Stimulated activated CD4-positive, alpha-beta T cell treated with anti-CD3 and anti-CD28 coated beads, Interleukin-4, amount 100 ng/mL, for 1 hour (primary cell): ENCODE results near the gene CEP44.
"Not testable (repeated sequence)": the region's sequence is repeated elsewhere in the genome, so short reads cannot be mapped to it uniquely, and the experiment has no call there.

Source experiments
- DNase-seq: peaks from one replicate; pipeline ENCODE4 v3.0.0-alpha.2; 2020

Gene CEP44

GRCh38 chr4:174283507-174284471, at the start of gene CEP44, which contains the start of gene FBXO8:
Gene CEP44, plus strand, starts transcription at chr4:174283911. Its CDS starts 15,211 bp downstream, at chr4:174299122.
Gene FBXO8, minus strand, starts transcription at chr4:174283667. Its CDS starts 20,575 bp downstream, at chr4:174263092.
- peak; percentile 56 for DNase-seq

DNA sequence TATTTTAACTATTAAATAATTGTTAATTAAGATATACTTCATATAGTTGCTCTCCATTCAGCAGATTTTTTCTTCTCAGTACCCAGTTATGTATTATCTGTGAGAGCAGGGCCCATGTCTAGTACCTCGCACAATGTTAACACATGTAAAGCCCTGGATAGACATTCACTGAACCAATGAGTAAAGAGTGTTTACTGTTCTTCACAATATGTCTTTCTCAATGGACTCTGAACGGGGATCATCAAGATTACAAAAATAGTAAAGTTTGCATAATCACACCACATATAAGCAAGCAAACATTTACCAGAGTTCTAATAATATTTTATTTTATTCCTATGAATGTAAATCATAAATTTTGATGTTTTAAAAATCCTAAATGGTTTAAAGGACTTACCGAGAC, 47.4 kb upstream of the CEP44 start:
- no peak for DNase-seq

DNA sequence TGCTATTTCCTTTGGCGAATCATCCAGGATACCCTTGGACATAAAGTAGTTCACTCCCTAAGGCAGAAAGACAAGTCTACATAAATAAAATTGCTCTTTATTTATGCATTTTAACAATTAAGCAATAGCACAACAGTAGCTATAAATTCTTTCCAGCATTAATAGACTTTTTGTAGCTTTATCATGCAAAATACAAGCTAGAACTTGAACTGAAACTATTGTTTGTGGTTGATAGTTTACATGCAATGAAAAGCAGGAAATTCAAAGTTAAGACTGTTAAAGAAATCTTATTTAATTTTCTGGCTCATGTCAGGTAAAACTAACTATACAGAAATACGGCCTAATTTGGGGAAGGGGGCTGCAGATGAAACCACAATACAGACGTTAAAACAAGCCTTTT, 42.5 kb upstream of the CEP44 start:
- DNase-seq, result no peak

DNA sequence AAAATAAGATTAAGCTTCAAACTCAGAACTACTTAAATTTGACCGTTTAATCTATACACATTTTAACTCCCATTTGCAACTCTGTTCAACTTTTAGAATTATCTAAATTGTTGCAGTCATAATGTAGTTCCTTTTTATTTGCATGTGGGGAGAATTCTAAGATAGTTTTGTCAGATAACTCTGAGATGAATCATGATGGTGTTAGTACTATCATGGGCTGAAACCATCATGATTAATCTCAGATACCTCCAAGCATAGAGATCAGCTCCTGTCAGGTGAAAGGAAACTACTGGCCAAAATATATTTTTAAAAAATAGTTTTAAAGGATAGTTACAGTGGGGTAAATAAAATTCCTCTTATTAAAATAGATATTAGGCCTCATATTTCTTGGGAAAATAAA, 39.3 kb upstream of the CEP44 start:
- no peak for DNase-seq

DNA sequence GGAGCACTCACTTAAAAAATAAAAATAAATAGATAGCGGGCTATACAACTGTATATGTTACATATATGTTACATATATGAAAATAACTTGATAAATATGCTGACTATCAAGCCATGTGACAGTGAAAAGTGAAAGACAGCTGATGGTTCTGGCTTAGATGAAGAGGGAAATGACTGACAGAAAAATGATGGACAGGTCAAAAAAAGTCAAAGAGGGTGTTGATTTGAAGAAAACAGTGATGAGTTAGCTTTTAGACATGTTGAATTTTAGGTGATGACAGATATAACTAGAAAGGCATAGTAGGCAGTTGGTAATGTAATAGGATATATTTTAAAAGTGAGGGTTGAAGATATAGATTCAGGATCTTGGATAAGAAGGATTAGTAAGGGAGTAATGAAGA, 38.0 kb upstream of the CEP44 start:
- DNase-seq, result no peak

GRCh38 chr4:174248407-174248806, 35.3 kb upstream of the CEP44 start:
- DNase-seq, result no peak

DNA sequence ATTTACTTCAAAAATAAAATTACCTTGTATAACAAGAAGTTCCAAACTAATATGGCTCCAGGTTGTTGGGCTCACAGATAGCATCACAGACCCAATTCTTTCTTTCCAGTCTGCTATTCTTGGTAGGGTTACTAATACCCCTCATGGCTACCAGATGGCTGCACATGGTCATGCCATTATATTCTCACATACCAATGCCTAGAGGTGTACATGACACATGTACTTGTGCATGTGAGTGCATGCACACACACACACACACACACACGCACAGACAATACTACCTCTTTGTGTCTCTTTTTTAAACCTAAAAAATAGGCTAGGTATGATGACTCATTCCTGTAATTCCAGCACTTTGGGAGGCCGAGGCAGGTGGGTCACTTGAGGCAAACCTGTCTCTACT, 31.3 kb upstream of the CEP44 start:
- no peak for DNase-seq

DNA sequence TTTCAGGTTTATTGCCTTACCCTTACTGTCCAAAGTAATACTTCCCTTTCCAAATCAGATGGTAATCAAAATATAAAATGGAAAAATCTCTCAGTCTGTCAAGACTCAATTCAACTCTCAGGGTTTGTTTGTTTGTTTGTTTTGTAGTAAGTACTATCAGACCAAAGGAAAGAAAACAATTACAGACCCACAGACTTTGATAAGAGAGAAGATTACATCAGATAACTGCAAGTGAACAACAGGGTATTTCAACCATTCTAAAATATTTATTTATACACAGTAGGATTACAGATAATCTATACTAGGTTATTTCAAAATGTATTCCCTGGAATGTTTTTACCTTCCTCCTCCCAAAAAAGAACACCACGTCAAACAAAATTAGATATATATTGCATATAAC, 29.1 kb upstream of the CEP44 start:
- no peak for DNase-seq

DNA sequence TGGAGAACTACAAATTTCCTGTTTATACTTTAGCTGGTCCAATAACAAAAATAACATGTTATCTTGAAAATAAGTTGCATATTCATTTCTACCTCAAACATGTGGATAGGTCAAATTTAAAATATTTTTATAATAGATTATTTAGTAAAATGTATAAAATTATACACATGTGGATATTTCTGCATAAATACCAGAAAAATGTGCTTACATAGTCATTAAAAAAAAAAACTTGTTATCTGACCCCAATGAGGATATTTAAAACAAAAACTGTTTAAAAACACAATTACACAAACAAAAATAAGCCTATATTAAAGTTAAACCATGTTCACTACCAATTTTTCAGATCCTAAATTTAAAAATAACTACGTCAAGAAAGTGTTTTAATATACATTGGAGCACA, 28.3 kb upstream of the CEP44 start:
- no peak for DNase-seq

GRCh38 chr4:174255786-174256185, 27.9 kb upstream of the CEP44 start:
- DNase-seq, result no peak

DNA sequence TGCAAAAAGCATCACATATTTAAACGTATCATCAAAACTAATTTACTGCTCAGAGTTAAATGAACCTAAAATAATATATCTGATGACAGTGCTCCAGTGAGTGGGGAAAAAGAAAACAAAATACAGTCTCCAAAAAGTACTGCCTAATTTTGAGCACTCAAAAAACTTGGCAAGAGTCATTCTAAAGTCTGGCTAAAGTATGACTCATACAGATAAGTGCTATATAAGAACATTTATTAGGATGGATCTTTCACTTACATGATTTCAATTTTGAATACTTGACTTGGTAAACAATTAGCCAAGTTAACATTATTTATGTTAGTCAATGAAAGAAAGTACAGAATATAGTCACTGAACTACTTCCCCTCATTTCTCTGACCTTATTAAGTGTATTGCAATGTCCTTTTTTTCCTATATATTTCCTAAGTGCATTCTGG, 27.4 kb upstream of the CEP44 start:
- DNase-seq, result no peak

- no peak for DNase-seq
Measured at GRCh38 chr4:174259580-174259979, 24.1 kb upstream of the CEP44 start.

DNA sequence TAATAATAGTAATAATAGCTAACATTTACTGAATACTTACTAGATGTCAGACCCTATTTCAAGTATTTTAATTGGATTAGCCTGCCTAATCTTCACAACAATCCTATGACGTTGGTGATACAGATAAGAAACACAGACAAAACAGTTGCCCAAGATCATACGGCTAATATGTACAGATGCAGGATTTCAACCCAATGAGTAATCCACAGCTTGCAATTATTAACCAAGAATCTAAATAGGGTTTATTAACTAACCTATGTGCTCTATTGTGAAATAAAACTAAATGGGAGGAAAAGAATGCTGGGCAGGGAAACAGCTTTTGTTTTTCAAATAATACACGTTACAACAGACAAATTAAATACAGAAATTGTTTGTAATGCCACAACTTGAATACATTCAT, 23.6 kb upstream of the CEP44 start:
- DNase-seq, result no peak

- DNase-seq, result not testable (repeated sequence)
Measured at GRCh38 chr4:174261432-174261831, 22.3 kb upstream of the CEP44 start.

GRCh38 chr4:174262624-174263444, 20.9 kb upstream of the CEP44 start:
- DNase-seq, result no peak

DNA sequence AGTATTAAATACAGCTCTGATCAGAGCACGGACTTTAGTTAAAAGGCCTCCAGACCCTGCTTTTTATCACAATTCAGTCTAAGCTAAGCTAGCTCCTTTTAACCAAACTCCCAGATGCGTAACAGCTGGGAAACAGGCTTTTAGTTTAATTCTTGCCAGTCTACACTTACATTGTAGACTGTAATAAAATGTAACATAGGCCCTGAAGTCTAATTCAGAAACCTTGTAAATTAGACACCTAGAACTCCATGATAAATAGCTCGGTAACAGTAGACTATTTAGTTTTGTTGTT, 20.3 kb upstream of the CEP44 start:
- no peak for DNase-seq

DNA sequence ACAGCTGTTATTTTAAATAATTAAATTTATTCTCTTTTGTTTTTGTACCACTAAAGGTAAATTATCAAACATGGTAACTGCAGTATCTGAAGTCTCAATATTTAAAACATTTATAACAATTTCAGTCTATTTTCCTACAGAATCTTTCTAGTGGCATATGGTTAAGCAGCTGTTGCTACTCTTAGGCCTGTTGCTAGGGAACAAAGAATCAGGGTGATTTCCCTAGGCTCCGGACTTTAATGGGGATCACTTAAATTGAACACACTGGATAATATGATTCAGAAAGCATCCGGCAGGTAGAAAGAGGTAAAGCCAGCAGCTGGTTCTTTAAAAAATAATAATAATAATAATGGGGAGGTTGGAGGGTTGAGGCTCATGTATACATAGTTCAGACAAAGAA, 17.8 kb upstream of the CEP44 start:
- no peak for DNase-seq

DNA sequence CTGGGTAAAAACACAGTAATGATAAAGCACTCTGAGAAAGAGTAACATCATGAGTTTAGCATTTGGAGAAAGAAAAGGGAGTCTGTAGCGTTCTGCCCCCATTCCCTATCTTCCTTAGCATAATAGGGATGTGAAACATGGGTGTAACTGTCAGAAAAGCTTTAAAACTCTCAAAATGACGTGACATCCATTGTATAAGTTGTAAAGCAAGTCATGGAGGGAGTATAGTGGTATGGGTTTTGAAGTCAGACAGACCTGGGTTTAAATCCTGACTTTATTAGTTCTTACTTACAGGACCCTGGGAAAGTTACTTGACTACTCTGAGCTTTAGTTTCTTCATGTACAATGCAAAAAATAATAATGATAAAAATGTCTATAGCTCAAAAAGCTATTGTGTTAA, 17.3 kb upstream of the CEP44 start:
- DNase-seq, result no peak

DNA sequence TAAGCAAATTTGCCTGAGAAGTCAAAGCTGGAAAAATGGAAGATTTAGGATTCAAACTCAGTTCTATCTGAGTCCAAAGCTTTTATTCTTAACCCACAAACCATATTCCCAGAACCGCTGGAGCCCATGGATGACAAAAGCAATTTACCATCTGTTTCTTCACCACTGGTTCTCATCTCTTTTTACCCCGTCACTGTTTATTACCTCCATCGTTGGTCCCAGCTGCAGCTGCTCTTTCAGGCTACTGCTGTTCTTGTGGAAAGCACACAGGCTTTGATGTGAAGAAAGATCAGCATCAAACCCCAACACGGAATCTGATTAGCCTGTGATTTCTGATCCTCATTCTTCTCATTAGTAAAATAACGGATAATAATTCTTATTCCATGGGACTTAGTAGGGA, 9.8 kb upstream of the CEP44 start:
- DNase-seq, result no peak

- DNase-seq, result no peak
Measured at GRCh38 chr4:174274436-174274835, 9.3 kb upstream of the CEP44 start.

DNA sequence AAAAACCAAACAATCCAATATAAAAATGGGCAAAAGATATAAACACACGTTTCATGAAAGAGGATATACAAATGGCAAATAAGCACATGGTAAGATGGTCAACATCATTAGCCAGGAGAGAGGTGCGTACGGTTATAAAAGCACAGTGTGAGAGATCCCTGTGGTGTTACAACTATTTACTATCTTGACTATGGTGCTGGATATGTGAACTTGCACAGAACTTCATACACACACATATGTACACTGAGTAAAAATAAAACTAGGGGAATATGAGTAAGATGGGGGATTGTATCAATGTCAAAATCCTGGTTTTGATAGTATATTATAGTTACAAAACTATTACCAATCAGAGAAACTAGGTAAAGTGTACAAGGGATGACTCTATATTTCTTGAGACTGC, 8.6 kb upstream of the CEP44 start:
- DNase-seq, result no peak

GRCh38 chr4:174277433-174277832, 6.3 kb upstream of the CEP44 start:
- DNase-seq, result no peak

DNA sequence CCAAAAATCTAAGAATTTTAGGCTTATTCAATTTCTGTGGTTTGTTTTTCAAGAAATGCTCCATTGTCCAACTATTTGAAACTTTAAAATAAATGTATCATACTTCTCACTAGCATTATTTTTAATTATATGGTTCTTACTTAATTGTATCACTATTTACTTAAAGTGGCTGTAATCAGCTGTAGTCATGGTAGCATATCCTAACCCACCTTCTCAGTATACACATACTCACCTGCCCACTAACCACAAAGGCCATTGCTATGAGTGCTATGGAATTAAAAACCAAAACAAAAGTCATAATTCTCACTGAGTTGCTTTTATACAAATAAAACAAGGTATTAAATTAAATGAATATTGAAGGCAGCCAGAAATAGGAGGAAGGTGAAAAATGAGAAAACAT, 5.2 kb upstream of the CEP44 start:
- no peak for DNase-seq
